Natural killer cell (primary cell): Measurements from ENCODE around the gene CTNNAL1. TPM values are rescaled to one million over a fixed set of nuclear protein-coding genes. Genes with fewer than 3 reads are reported as not detected.

Source experiments
- ATAC-seq, 3 donors: fragments of 150-1000 bp in 2 of 3; fragments of 200-7000 bp in 1 of 3; cut with Tn5 transposase; 1 replicate in 1 of 3; 2 replicates in 2 of 3; pipeline ENCODE4 v1.10.0; 2021; ENCODE audit warnings: mild to moderate bottlenecking in 2 of 3, moderate library complexity in 2 of 3
- DNase-seq, 2 donors: peaks; one replicate each; pipeline versions ENCODE4 v3.0.0 to v3.0.0-alpha.2; 2013 to 2021; ENCODE audit warnings: mixed read lengths in 1 of 2
- H3K27ac ChIP-seq: one replicate; pipeline ENCODE4 v1.5.1; 2013; ENCODE audit warnings: mild to moderate bottlenecking, low read length
- H3K27me3 ChIP-seq: one replicate; pipeline ENCODE4 v1.6.1; 2013; ENCODE audit warnings: low read length; ENCODE audit not compliant: control insufficient read depth, insufficient read depth
- H3K36me3 ChIP-seq: one replicate; pipeline ENCODE4 v1.6.1; 2013; ENCODE audit warnings: low read length; ENCODE audit not compliant: control insufficient read depth, insufficient read depth
- H3K4me1 ChIP-seq: one replicate; pipeline ENCODE4 v1.6.1; 2013; ENCODE audit warnings: low read length; ENCODE audit not compliant: control insufficient read depth, insufficient read depth
- H3K4me3 ChIP-seq: one replicate; pipeline ENCODE4 v1.5.1; 2013; ENCODE audit warnings: low read length
- H3K9me3 ChIP-seq: one replicate; pipeline ENCODE4 v1.6.1; 2013; ENCODE audit warnings: low read length; ENCODE audit not compliant: control insufficient read depth, insufficient read depth
- H3K27ac Mint-ChIP-seq, 2 donors: one replicate each; pipeline ENCODE4 v1.8.0; 2022; ENCODE audit warnings: mild to moderate bottlenecking in 2 of 2, mixed read lengths in 2 of 2, moderate library complexity in 1 of 2
- H3K27me3 Mint-ChIP-seq, 2 donors: one replicate each; pipeline ENCODE4 v1.8.0; 2022; ENCODE audit warnings: low read depth in 2 of 2, mixed read lengths in 2 of 2
- H3K36me3 Mint-ChIP-seq: one replicate; pipeline ENCODE4 v1.8.0; 2022; ENCODE audit warnings: mixed read lengths
- H3K4me1 Mint-ChIP-seq, 2 donors: one replicate each; pipeline ENCODE4 v1.8.0; 2022; ENCODE audit warnings: mixed read lengths in 2 of 2
- H3K4me3 Mint-ChIP-seq: one replicate; pipeline ENCODE4 v1.8.0; 2022; ENCODE audit warnings: mild to moderate bottlenecking, moderate library complexity, mixed read lengths
- H3K9me3 Mint-ChIP-seq, 2 donors: one replicate each; pipeline ENCODE4 v1.8.0; 2022; ENCODE audit warnings: mixed read lengths in 2 of 2
- WGBS: methylation state at CpG from one replicate; pipeline ENCODE4 v1.1.7; 2013; ENCODE audit warnings: missing lambda C conversion rate; ENCODE audit not compliant: insufficient coverage; 5-methylcytosine and 5-hydroxymethylcytosine counted together
- intact Hi-C: fragments of 100-400 bp; cut with micrococcal nuclease; formaldehyde crosslinking; loops from one replicate; pipeline ENCODE4 v1.14.2; 2022
- total RNA-seq, 4 donors: library from RNA; stranded (reverse); fragments of 120-200 nt in 1 of 4; gene quantifications; one replicate each; pipeline versions ENCODE4 v1.2.3 to v1.2.4, GENCODE V29; 2013 to 2022
- TF ChIP-seq, protein P1 (sequence below): fragments of 200-600 bp; IDR thresholded peaks from one replicate; pipeline ENCODE4 v1.8.0; 2022; ENCODE audit warnings: antibody characterized with exemption

Gene CTNNAL1
- total RNA-seq, 3 donors from 2014 or later (not counting 1 experiment from before 2014, with no cell fraction given), result 2.6 to 7.6 (median 2.7) TPM

DNA sequence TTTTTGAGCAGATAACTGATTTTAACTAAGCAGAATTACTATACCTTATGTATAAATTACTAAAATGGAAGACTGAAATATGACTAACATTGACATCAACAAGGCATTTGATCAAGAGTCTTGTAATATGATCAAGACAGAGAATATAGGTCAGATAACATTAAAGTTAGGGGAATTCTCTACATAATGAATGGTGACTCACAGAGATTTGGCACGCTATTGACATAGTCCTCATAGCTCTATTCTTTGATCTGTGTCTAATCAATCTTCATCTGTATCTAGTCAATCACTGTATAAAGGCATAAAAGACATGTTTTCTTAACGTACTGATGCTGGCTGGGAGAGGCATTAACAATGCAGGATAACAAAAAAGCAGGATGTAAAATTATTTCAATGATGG is 61.7 kb downstream of the CTNNAL1 start:
- H3K9me3 Mint-ChIP-seq, result no peaks in the 10 kb centered on the region
- no peak overlapping the region for H3K27ac ChIP-seq
- intact Hi-C loops, result loop anchor here (10.0 kb wide), 1 partner anchor 1487 kb away; no protein-coding TSS in a partner anchor

DNA sequence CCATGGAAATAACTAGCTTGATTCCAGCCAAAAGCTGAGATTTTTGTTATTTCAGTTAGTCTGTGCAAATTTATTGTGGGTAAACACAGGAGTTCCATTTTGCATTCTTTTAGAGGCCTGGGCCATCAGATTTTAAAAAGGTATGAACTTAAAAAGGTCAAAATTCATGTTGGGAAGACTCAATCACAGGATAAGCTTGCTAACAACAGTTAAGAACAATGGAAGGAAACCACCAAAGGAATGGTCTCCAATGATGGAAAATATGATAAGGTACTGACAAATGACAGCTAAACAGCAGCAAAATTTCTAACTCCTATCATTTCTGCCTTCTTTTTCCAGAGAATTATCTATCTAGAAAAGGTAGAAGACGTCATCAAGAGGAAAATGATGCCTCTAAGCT is 63.1 kb downstream of the CTNNAL1 start:
- Histone ChIP-seq H3K4me3 (no peak overlapping the region), H3K36me3 (no peaks in the 10 kb centered on the region), H3K27me3 (no peaks in the 10 kb centered on the region), H3K27ac (no peak overlapping the region), H3K4me1 (no peaks in the 10 kb centered on the region), H3K9me3 (no peaks in the 10 kb centered on the region)
- H3K27ac Mint-ChIP-seq, result no peak overlapping the region
- 100% methylated on average over 1 of the region's 1 CpG for WGBS
- no peak overlapping the region for H3K4me3 Mint-ChIP-seq
- H3K4me1 Mint-ChIP-seq, result no peaks in the 10 kb centered on the region
- DNase-seq (no peak), ATAC-seq (no peak)
- no peaks in the 10 kb centered on the region for H3K9me3 Mint-ChIP-seq
- H3K36me3 Mint-ChIP-seq, result no peaks in the 10 kb centered on the region
- TF ChIP-seq, protein P1, sequence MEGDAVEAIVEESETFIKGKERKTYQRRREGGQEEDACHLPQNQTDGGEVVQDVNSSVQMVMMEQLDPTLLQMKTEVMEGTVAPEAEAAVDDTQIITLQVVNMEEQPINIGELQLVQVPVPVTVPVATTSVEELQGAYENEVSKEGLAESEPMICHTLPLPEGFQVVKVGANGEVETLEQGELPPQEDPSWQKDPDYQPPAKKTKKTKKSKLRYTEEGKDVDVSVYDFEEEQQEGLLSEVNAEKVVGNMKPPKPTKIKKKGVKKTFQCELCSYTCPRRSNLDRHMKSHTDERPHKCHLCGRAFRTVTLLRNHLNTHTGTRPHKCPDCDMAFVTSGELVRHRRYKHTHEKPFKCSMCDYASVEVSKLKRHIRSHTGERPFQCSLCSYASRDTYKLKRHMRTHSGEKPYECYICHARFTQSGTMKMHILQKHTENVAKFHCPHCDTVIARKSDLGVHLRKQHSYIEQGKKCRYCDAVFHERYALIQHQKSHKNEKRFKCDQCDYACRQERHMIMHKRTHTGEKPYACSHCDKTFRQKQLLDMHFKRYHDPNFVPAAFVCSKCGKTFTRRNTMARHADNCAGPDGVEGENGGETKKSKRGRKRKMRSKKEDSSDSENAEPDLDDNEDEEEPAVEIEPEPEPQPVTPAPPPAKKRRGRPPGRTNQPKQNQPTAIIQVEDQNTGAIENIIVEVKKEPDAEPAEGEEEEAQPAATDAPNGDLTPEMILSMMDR, result no peak
- intact Hi-C loops, result loop anchor here (10.0 kb wide), 1 partner anchor 1485 kb away; no protein-coding TSS in a partner anchor
- H3K27me3 Mint-ChIP-seq, result no peaks in the 10 kb centered on the region

More for the DNA sequence above, 61.7 kb downstream of the CTNNAL1 start:
- Mint-ChIP-seq H3K27me3 (no peaks in the 10 kb centered on the region), H3K4me3 (no peak overlapping the region), H3K27ac (no peak overlapping the region), H3K4me1 (no peaks in the 10 kb centered on the region), H3K36me3 (no peaks in the 10 kb centered on the region)
- 100% methylated on average over 2 of the region's 2 CpGs for WGBS
- Histone ChIP-seq H3K9me3 (no peaks in the 10 kb centered on the region), H3K36me3 (no peaks in the 10 kb centered on the region), H3K4me3 (no peak overlapping the region), H3K27me3 (no peaks in the 10 kb centered on the region), H3K4me1 (no peaks in the 10 kb centered on the region)
- TF ChIP-seq, protein P1, result no peak
- no peak for DNase-seq
- no peak for ATAC-seq

DNA sequence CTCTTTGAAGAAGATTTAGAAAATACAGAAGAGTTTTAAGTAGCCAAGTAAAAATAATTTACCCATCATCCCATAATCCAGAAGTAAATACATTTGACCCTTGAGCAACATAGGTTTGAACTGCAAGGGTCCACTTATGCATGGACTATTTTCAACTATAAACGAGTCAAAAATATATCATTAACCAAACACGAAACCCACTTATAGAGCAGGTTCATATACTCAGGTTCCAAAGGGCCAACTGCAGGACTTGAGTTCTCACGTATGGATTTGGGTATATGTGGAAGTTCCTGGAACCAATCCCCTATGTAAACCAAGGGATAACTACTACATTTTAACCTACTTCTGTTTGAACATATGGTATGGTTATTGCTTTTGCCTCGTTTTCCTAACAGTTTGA is 73.3 kb downstream of the CTNNAL1 start:
- 90% methylated on average over 2 of the region's 4 CpGs for WGBS
- TF ChIP-seq, protein P1, result no peak
- H3K36me3 Mint-ChIP-seq, result no peaks in the 10 kb centered on the region
- H3K27me3 Mint-ChIP-seq, result no peaks in the 10 kb centered on the region
- no peak overlapping the region for H3K4me3 Mint-ChIP-seq
- intact Hi-C loops, result no loop called here
- peaks cover under 1 to 9% of the 10 kb centered on the region in 2 donors for H3K4me1 Mint-ChIP-seq
- no peaks in the 10 kb centered on the region for H3K27me3 ChIP-seq
- H3K27ac ChIP-seq, result no peak overlapping the region
- H3K27ac Mint-ChIP-seq, result no peak overlapping the region
- ATAC-seq, result no peak
- no peak for DNase-seq
- peaks cover 9% of the 10 kb centered on the region for H3K36me3 ChIP-seq
- H3K4me3 ChIP-seq, result no peak overlapping the region
- no peaks in the 10 kb centered on the region for H3K4me1 ChIP-seq
- no peaks in the 10 kb centered on the region for H3K9me3 Mint-ChIP-seq
- H3K9me3 ChIP-seq, result no peaks in the 10 kb centered on the region
